Right lobe of liver (tissue), 4 donors: ENCODE measurements around the gene SEMA4D.

Experiments used
- POLR2A ChIP-seq: fragments of 450-650 bp; IDR thresholded peaks from one replicate; pipeline ENCODE4 v1.6.1; 2017; ENCODE audit warnings: antibody characterized with exemption, mild to moderate bottlenecking
- TF ChIP-seq, protein P1 (sequence below), 4 donors: fragments of 200-600 bp in 3 of 4; fragments of 450-650 bp in 1 of 4; IDR thresholded peaks; one replicate each; pipeline versions ENCODE4 v1.5.1 to v1.8.0; 2016 to 2022; ENCODE audit warnings: antibody characterized with exemption in 4 of 4, mild to moderate bottlenecking in 2 of 4
- donor health status: DM: no; HTN: no; CAD: no.
- donor health status: DM: no; HTN: no; CAD: no.
- donor health status: DM: no; HTN: yes; CAD: no.

DNA sequence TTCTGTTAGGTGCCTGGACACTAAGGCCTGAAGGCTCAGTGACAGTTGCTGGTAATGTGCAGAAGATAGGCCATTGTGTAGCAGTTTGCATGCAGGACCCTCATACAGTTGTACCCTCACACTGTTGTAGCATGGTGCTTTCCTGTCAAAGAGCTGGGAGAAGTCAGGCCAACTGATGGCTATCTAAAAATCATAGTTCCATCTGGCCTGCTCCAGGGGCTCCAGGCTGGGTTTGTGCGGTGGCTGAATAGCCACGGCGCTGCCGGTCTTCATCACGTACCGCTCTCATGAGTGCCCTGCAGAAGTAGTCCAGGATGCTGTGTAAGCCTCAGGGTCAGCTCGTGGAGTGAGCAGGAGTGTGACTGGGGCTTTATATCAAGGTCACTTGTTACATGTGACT is 167.4 kb downstream of the SEMA4D start:
- TF ChIP-seq, protein P1, sequence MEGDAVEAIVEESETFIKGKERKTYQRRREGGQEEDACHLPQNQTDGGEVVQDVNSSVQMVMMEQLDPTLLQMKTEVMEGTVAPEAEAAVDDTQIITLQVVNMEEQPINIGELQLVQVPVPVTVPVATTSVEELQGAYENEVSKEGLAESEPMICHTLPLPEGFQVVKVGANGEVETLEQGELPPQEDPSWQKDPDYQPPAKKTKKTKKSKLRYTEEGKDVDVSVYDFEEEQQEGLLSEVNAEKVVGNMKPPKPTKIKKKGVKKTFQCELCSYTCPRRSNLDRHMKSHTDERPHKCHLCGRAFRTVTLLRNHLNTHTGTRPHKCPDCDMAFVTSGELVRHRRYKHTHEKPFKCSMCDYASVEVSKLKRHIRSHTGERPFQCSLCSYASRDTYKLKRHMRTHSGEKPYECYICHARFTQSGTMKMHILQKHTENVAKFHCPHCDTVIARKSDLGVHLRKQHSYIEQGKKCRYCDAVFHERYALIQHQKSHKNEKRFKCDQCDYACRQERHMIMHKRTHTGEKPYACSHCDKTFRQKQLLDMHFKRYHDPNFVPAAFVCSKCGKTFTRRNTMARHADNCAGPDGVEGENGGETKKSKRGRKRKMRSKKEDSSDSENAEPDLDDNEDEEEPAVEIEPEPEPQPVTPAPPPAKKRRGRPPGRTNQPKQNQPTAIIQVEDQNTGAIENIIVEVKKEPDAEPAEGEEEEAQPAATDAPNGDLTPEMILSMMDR (IDR thresholded peaks at IDR 0.05), result no peak
- TF ChIP-seq POLR2A, result no peak
